ENCODE data around the gene ZSWIM8. TPM values are rescaled to one million over a fixed set of nuclear protein-coding genes. Genes with fewer than 3 reads are reported as not detected.

Gene ZSWIM8
- total RNA-seq, 1 donor from 2014 or later, result 29.7 TPM

- peaks cover 29 to 51% (median 42%) of the 10 kb centered on the region in 3 donors for H3K36me3 ChIP-seq (ENCODE audit: control insufficient read depth in 3 of 3, insufficient read depth in 3 of 3, low read length in 3 of 3)
- H3K4me3 ChIP-seq (ENCODE audit: low read length in 3 of 3), result no peak overlapping the region
- no peak overlapping the region for H3K27ac ChIP-seq (ENCODE audit: low read depth, low read length)
- H3K27me3 ChIP-seq (ENCODE audit: control insufficient read depth in 3 of 3, insufficient read depth in 3 of 3, low read length in 3 of 3), result no peaks in the 10 kb centered on the region
- H3K9ac ChIP-seq (ENCODE audit: low read depth in 1 of 3, low read length in 3 of 3), result no peak overlapping the region
- H3K4me1 ChIP-seq (ENCODE audit: control insufficient read depth in 3 of 3, insufficient read depth in 3 of 3, low read length in 3 of 3), result peaks cover 12 to 17% (median 15%) of the 10 kb centered on the region in 3 donors
- H3K9me3 ChIP-seq (ENCODE audit: control insufficient read depth in 3 of 3, low read length in 3 of 3), result no peaks in the 10 kb centered on the region
These were observed 27.3 kb downstream of the ZSWIM8 start for GRCh38 chr10:73812657-73813056.

- H3K27ac ChIP-seq (ENCODE audit: low read depth, low read length), result no peak overlapping the region
- H3K9me3 ChIP-seq (ENCODE audit: control insufficient read depth in 3 of 3, low read length in 3 of 3), result no peaks in the 10 kb centered on the region
- peaks cover 15 to 17% (median 16%) of the 10 kb centered on the region in 3 donors for H3K4me1 ChIP-seq (ENCODE audit: control insufficient read depth in 3 of 3, insufficient read depth in 3 of 3, low read length in 3 of 3)
- H3K4me3 ChIP-seq (ENCODE audit: low read length in 3 of 3), result no peak overlapping the region
- H3K9ac ChIP-seq (ENCODE audit: low read depth in 1 of 3, low read length in 3 of 3), result no peak overlapping the region
- H3K36me3 ChIP-seq (ENCODE audit: control insufficient read depth in 3 of 3, insufficient read depth in 3 of 3, low read length in 3 of 3), result peaks cover 22 to 49% (median 39%) of the 10 kb centered on the region in 3 donors
- H3K27me3 ChIP-seq (ENCODE audit: control insufficient read depth in 3 of 3, insufficient read depth in 3 of 3, low read length in 3 of 3), result no peaks in the 10 kb centered on the region
These were observed 27.9 kb downstream of the ZSWIM8 start for GRCh38 chr10:73813333-73813732.

GRCh38 chr10:73814276-73814895 is 29.0 kb downstream of the ZSWIM8 start:
- Histone ChIP-seq H3K27me3 (ENCODE audit: control insufficient read depth in 3 of 3, insufficient read depth in 3 of 3, low read length in 3 of 3) (no peaks in the 10 kb centered on the region), H3K27ac (ENCODE audit: low read depth, low read length) (no peak overlapping the region), H3K4me1 (ENCODE audit: control insufficient read depth in 3 of 3, insufficient read depth in 3 of 3, low read length in 3 of 3) (peaks cover 17 to 23% (median 21%) of the 10 kb centered on the region in 3 donors), H3K9ac (ENCODE audit: low read depth in 1 of 3, low read length in 3 of 3) (no peak overlapping the region), H3K4me3 (ENCODE audit: low read length in 3 of 3) (no peak overlapping the region), H3K9me3 (ENCODE audit: control insufficient read depth in 3 of 3, low read length in 3 of 3) (no peaks in the 10 kb centered on the region), H3K36me3 (ENCODE audit: control insufficient read depth in 3 of 3, insufficient read depth in 3 of 3, low read length in 3 of 3) (peaks cover 21 to 51% (median 38%) of the 10 kb centered on the region in 3 donors)

GRCh38 chr10:73814896-73815718 is 29.7 kb downstream of the ZSWIM8 start:
- H3K9ac ChIP-seq (ENCODE audit: low read depth in 1 of 3, low read length in 3 of 3), result no peak overlapping the region
- peaks cover 26 to 57% (median 38%) of the 10 kb centered on the region in 3 donors for H3K36me3 ChIP-seq (ENCODE audit: control insufficient read depth in 3 of 3, insufficient read depth in 3 of 3, low read length in 3 of 3)
- H3K4me3 ChIP-seq (ENCODE audit: low read length in 3 of 3), result no peak overlapping the region
- no peaks in the 10 kb centered on the region for H3K9me3 ChIP-seq (ENCODE audit: control insufficient read depth in 3 of 3, low read length in 3 of 3)
- H3K27ac ChIP-seq (ENCODE audit: low read depth, low read length), result peak overlapping the region; percentile 68
- no peaks in the 10 kb centered on the region for H3K27me3 ChIP-seq (ENCODE audit: control insufficient read depth in 3 of 3, insufficient read depth in 3 of 3, low read length in 3 of 3)
- peaks cover 24 to 27% (median 25%) of the 10 kb centered on the region in 3 donors for H3K4me1 ChIP-seq (ENCODE audit: control insufficient read depth in 3 of 3, insufficient read depth in 3 of 3, low read length in 3 of 3)

- Histone ChIP-seq H3K9ac (ENCODE audit: low read depth in 1 of 3, low read length in 3 of 3) (no peak overlapping the region), H3K36me3 (ENCODE audit: control insufficient read depth in 3 of 3, insufficient read depth in 3 of 3, low read length in 3 of 3) (peaks cover 26 to 57% (median 38%) of the 10 kb centered on the region in 3 donors), H3K4me1 (ENCODE audit: control insufficient read depth in 3 of 3, insufficient read depth in 3 of 3, low read length in 3 of 3) (peaks cover 20 to 27% (median 23%) of the 10 kb centered on the region in 3 donors), H3K9me3 (ENCODE audit: control insufficient read depth in 3 of 3, low read length in 3 of 3) (no peaks in the 10 kb centered on the region), H3K27me3 (ENCODE audit: control insufficient read depth in 3 of 3, insufficient read depth in 3 of 3, low read length in 3 of 3) (no peaks in the 10 kb centered on the region), H3K4me3 (ENCODE audit: low read length in 3 of 3) (no peak overlapping the region), H3K27ac (ENCODE audit: low read depth, low read length) (peak overlapping the region; percentile 68)
These were observed 30.3 kb downstream of the ZSWIM8 start for GRCh38 chr10:73815719-73816030.

- no peak overlapping the region for H3K4me3 ChIP-seq (ENCODE audit: low read length in 3 of 3)
- peaks cover 31 to 66% (median 47%) of the 10 kb centered on the region in 3 donors for H3K36me3 ChIP-seq (ENCODE audit: control insufficient read depth in 3 of 3, insufficient read depth in 3 of 3, low read length in 3 of 3)
- H3K27ac ChIP-seq (ENCODE audit: low read depth, low read length), result peak overlapping the region; percentile 47
- H3K9ac ChIP-seq (ENCODE audit: low read depth in 1 of 3, low read length in 3 of 3), result peak overlapping the region in 2 of 3 donors; percentile 12 to 28
- peaks cover 19 to 27% (median 22%) of the 10 kb centered on the region in 3 donors for H3K4me1 ChIP-seq (ENCODE audit: control insufficient read depth in 3 of 3, insufficient read depth in 3 of 3, low read length in 3 of 3)
- H3K27me3 ChIP-seq (ENCODE audit: control insufficient read depth in 3 of 3, insufficient read depth in 3 of 3, low read length in 3 of 3), result no peaks in the 10 kb centered on the region
- H3K9me3 ChIP-seq (ENCODE audit: control insufficient read depth in 3 of 3, low read length in 3 of 3), result no peaks in the 10 kb centered on the region
These were observed 31.7 kb downstream of the ZSWIM8 start for GRCh38 chr10:73816917-73817729.

- Histone ChIP-seq H3K9ac (ENCODE audit: low read depth in 1 of 3, low read length in 3 of 3) (peak overlapping the region in 1 of 3 donors; percentile 2), H3K9me3 (ENCODE audit: control insufficient read depth in 3 of 3, low read length in 3 of 3) (no peaks in the 10 kb centered on the region), H3K27me3 (ENCODE audit: control insufficient read depth in 3 of 3, insufficient read depth in 3 of 3, low read length in 3 of 3) (no peaks in the 10 kb centered on the region), H3K4me3 (ENCODE audit: low read length in 3 of 3) (no peak overlapping the region), H3K27ac (ENCODE audit: low read depth, low read length) (no peak overlapping the region), H3K4me1 (ENCODE audit: control insufficient read depth in 3 of 3, insufficient read depth in 3 of 3, low read length in 3 of 3) (peaks cover 19 to 27% (median 22%) of the 10 kb centered on the region in 3 donors), H3K36me3 (ENCODE audit: control insufficient read depth in 3 of 3, insufficient read depth in 3 of 3, low read length in 3 of 3) (peaks cover 31 to 66% (median 49%) of the 10 kb centered on the region in 3 donors)
These were observed 32.4 kb downstream of the ZSWIM8 start for GRCh38 chr10:73817826-73818225.

GRCh38 chr10:73818402-73818801 is 33.0 kb downstream of the ZSWIM8 start:
- Histone ChIP-seq H3K9ac (ENCODE audit: low read depth in 1 of 3, low read length in 3 of 3) (peak overlapping the region in 1 of 3 donors; percentile 2), H3K27me3 (ENCODE audit: control insufficient read depth in 3 of 3, insufficient read depth in 3 of 3, low read length in 3 of 3) (no peaks in the 10 kb centered on the region), H3K27ac (ENCODE audit: low read depth, low read length) (no peak overlapping the region), H3K4me1 (ENCODE audit: control insufficient read depth in 3 of 3, insufficient read depth in 3 of 3, low read length in 3 of 3) (peaks cover 19 to 27% (median 22%) of the 10 kb centered on the region in 3 donors), H3K36me3 (ENCODE audit: control insufficient read depth in 3 of 3, insufficient read depth in 3 of 3, low read length in 3 of 3) (peaks cover 31 to 62% (median 46%) of the 10 kb centered on the region in 3 donors), H3K4me3 (ENCODE audit: low read length in 3 of 3) (no peak overlapping the region), H3K9me3 (ENCODE audit: control insufficient read depth in 3 of 3, low read length in 3 of 3) (no peaks in the 10 kb centered on the region)

- peaks cover 32 to 61% (median 50%) of the 10 kb centered on the region in 3 donors for H3K36me3 ChIP-seq (ENCODE audit: control insufficient read depth in 3 of 3, insufficient read depth in 3 of 3, low read length in 3 of 3)
- H3K9ac ChIP-seq (ENCODE audit: low read depth in 1 of 3, low read length in 3 of 3), result peak overlapping the region in 1 of 3 donors; percentile 71
- H3K4me1 ChIP-seq (ENCODE audit: control insufficient read depth in 3 of 3, insufficient read depth in 3 of 3, low read length in 3 of 3), result peaks cover 19 to 27% (median 22%) of the 10 kb centered on the region in 3 donors
- no peaks in the 10 kb centered on the region for H3K27me3 ChIP-seq (ENCODE audit: control insufficient read depth in 3 of 3, insufficient read depth in 3 of 3, low read length in 3 of 3)
- no peak overlapping the region for H3K4me3 ChIP-seq (ENCODE audit: low read length in 3 of 3)
- H3K27ac ChIP-seq (ENCODE audit: low read depth, low read length), result peak overlapping the region; percentile 20
- H3K9me3 ChIP-seq (ENCODE audit: control insufficient read depth in 3 of 3, low read length in 3 of 3), result no peaks in the 10 kb centered on the region
These were observed 33.7 kb downstream of the ZSWIM8 start for GRCh38 chr10:73819081-73819480.

All from skeletal muscle tissue (tissue), 4 donors.